Activated naive CD4-positive, alpha-beta T cell treated with anti-CD3 and anti-CD28 coated beads, Interleukin-2, amount 10 ng/mL, durations not matched to agents 7 days and 5 days (primary cell): ENCODE data around the gene LITAF.

Experiments used
- CTCF ChIA-PET: fragments of 350-600 bp; sonication (Branson Sonifier 250); formaldehyde crosslinking; loops from one replicate; lab custom pipeline; 2021; ENCODE audit warnings: antibody characterized with exemption; lab: Charles Lee
- DNase-seq: peaks from one replicate; pipeline ENCODE4 v3.0.0-alpha.2; 2020
- H3K27ac Mint-ChIP-seq: one replicate; pipeline ENCODE4 v1.8.0; 2021; ENCODE audit warnings: mild to moderate bottlenecking, moderate library complexity, mixed read lengths
- H3K27me3 Mint-ChIP-seq: one replicate; pipeline ENCODE4 v1.8.0; 2021; ENCODE audit warnings: mild to moderate bottlenecking, mixed read lengths
- H3K36me3 Mint-ChIP-seq: one replicate; pipeline ENCODE4 v1.8.0; 2021; ENCODE audit warnings: mixed read lengths
- H3K4me1 Mint-ChIP-seq: one replicate; pipeline ENCODE4 v1.8.0; 2021; ENCODE audit warnings: mixed read lengths
- H3K4me3 Mint-ChIP-seq: one replicate; pipeline ENCODE4 v1.8.0; 2021; ENCODE audit warnings: mild to moderate bottlenecking, moderate library complexity, mixed read lengths
- H3K9me3 Mint-ChIP-seq: one replicate; pipeline ENCODE4 v1.8.0; 2021; ENCODE audit warnings: mixed read lengths

The LITAF gene

GRCh38 chr16:11586856-11587642 is at the start of gene LITAF:
TSS of gene LITAF (minus strand) at chr16:11586919. CDS start at chr16:11556730, 30,189 bp downstream.
- CTCF ChIA-PET, result interaction anchor here (1.0 to 3.0 kb wide), 3 partner anchors 34 to 82 kb away, joined by 3 to 12 read pairs (median 3); no protein-coding TSS in a partner anchor
- H3K36me3 Mint-ChIP-seq, result peaks cover 29% of the 10 kb centered on the region
- H3K27me3 Mint-ChIP-seq, result peaks cover 32% of the 10 kb centered on the region
- peaks cover 42% of the 10 kb centered on the region for H3K4me1 Mint-ChIP-seq
- H3K27ac Mint-ChIP-seq, result peak within 1 kb of the TSS; percentile 94
- peak within 1 kb of the TSS; percentile 99 for H3K4me3 Mint-ChIP-seq
- peak; percentile 75 for DNase-seq
- no peaks in the 10 kb centered on the region for H3K9me3 Mint-ChIP-seq

- no peak for DNase-seq
- CTCF ChIA-PET, result no interaction called here
- H3K36me3 Mint-ChIP-seq, result no peaks in the 10 kb centered on the region
- no peaks in the 10 kb centered on the region for H3K9me3 Mint-ChIP-seq
- H3K27me3 Mint-ChIP-seq, result peaks cover 44% of the 10 kb centered on the region
- peaks cover 13% of the 10 kb centered on the region for H3K4me1 Mint-ChIP-seq
- H3K27ac Mint-ChIP-seq, result no peak overlapping the region
- no peak overlapping the region for H3K4me3 Mint-ChIP-seq
Observed at GRCh38 chr16:11636172-11636721, 49.5 kb upstream of the LITAF start.

- H3K4me3 Mint-ChIP-seq, result no peak overlapping the region
- H3K4me1 Mint-ChIP-seq, result peaks cover 14% of the 10 kb centered on the region
- peaks cover 42% of the 10 kb centered on the region for H3K27me3 Mint-ChIP-seq
- H3K27ac Mint-ChIP-seq, result no peak overlapping the region
- H3K36me3 Mint-ChIP-seq, result no peaks in the 10 kb centered on the region
- no peak for DNase-seq
- H3K9me3 Mint-ChIP-seq, result no peaks in the 10 kb centered on the region
- CTCF ChIA-PET, result interaction anchor here (1.2 kb wide), 1 partner anchor 103 kb away, joined by 5 read pairs; no protein-coding TSS in a partner anchor
Observed at GRCh38 chr16:11635679-11636171, 49.0 kb upstream of the LITAF start.

GRCh38 chr16:11635113-11635652 is 48.5 kb upstream of the LITAF start:
- Mint-ChIP-seq H3K27ac (no peak overlapping the region), H3K36me3 (no peaks in the 10 kb centered on the region), H3K9me3 (no peaks in the 10 kb centered on the region), H3K4me3 (no peak overlapping the region), H3K27me3 (peaks cover 39% of the 10 kb centered on the region), H3K4me1 (peaks cover 14% of the 10 kb centered on the region)
- DNase-seq, result no peak
- CTCF ChIA-PET, result interaction anchor here (1.2 kb wide), 1 partner anchor 103 kb away, joined by 5 read pairs; no protein-coding TSS in a partner anchor

GRCh38 chr16:11634312-11634711 is 47.6 kb upstream of the LITAF start:
- H3K4me3 Mint-ChIP-seq, result no peak overlapping the region
- no peak for DNase-seq
- H3K4me1 Mint-ChIP-seq, result peaks cover 20% of the 10 kb centered on the region
- no peaks in the 10 kb centered on the region for H3K36me3 Mint-ChIP-seq
- no peak overlapping the region for H3K27ac Mint-ChIP-seq
- H3K9me3 Mint-ChIP-seq, result no peaks in the 10 kb centered on the region
- H3K27me3 Mint-ChIP-seq, result peaks cover 37% of the 10 kb centered on the region
- CTCF ChIA-PET, result interaction anchor here (1.2 kb wide), 1 partner anchor 102 kb away, joined by 5 read pairs; no protein-coding TSS in a partner anchor

- H3K27ac Mint-ChIP-seq, result no peak overlapping the region
- no peak for DNase-seq
- no peaks in the 10 kb centered on the region for H3K36me3 Mint-ChIP-seq
- H3K4me1 Mint-ChIP-seq, result peaks cover 27% of the 10 kb centered on the region
- H3K27me3 Mint-ChIP-seq, result peaks cover 37% of the 10 kb centered on the region
- CTCF ChIA-PET, result no interaction called here
- no peaks in the 10 kb centered on the region for H3K9me3 Mint-ChIP-seq
- no peak overlapping the region for H3K4me3 Mint-ChIP-seq
Observed at GRCh38 chr16:11633113-11633512, 46.4 kb upstream of the LITAF start.

GRCh38 chr16:11632455-11632939 is 45.8 kb upstream of the LITAF start:
- H3K9me3 Mint-ChIP-seq, result no peaks in the 10 kb centered on the region

GRCh38 chr16:11631214-11631613 is 44.5 kb upstream of the LITAF start:
- DNase-seq, result no peak
- no peak overlapping the region for H3K4me3 Mint-ChIP-seq

More at GRCh38 chr16:11632455-11632939, 45.8 kb upstream of the LITAF start:
- DNase-seq, result no peak
- Mint-ChIP-seq H3K27me3 (peaks cover 37% of the 10 kb centered on the region), H3K27ac (no peak overlapping the region), H3K36me3 (no peaks in the 10 kb centered on the region), H3K4me3 (no peak overlapping the region), H3K4me1 (peaks cover 30% of the 10 kb centered on the region)
- CTCF ChIA-PET, result no interaction called here

GRCh38 chr16:11630768-11631056 is 44.0 kb upstream of the LITAF start:
- CTCF ChIA-PET, result interaction anchor here (0.7 to 1.6 kb wide), 3 partner anchors 11 to 98 kb away, joined by 4 to 9 read pairs (median 5); no protein-coding TSS in a partner anchor
- Mint-ChIP-seq H3K4me3 (no peak overlapping the region), H3K4me1 (peaks cover 33% of the 10 kb centered on the region), H3K36me3 (no peaks in the 10 kb centered on the region), H3K27me3 (peaks cover 26% of the 10 kb centered on the region), H3K27ac (no peak overlapping the region), H3K9me3 (no peaks in the 10 kb centered on the region)
- DNase-seq, result no peak

More at GRCh38 chr16:11631214-11631613, 44.5 kb upstream of the LITAF start:
- Mint-ChIP-seq H3K9me3 (no peaks in the 10 kb centered on the region), H3K4me1 (peaks cover 30% of the 10 kb centered on the region), H3K36me3 (no peaks in the 10 kb centered on the region), H3K27ac (no peak overlapping the region), H3K27me3 (peaks cover 31% of the 10 kb centered on the region)
- CTCF ChIA-PET, result interaction anchor here (1.4 to 1.6 kb wide), 2 partner anchors 10 to 99 kb away, joined by 4 to 9 read pairs; no protein-coding TSS in a partner anchor

GRCh38 chr16:11630046-11630767 is 43.5 kb upstream of the LITAF start:
- Mint-ChIP-seq H3K4me3 (no peak overlapping the region), H3K36me3 (no peaks in the 10 kb centered on the region), H3K27ac (no peak overlapping the region), H3K9me3 (no peaks in the 10 kb centered on the region), H3K4me1 (peaks cover 38% of the 10 kb centered on the region), H3K27me3 (peaks cover 21% of the 10 kb centered on the region)
- DNase-seq, result no peak
- CTCF ChIA-PET, result interaction anchor here (0.6 to 1.6 kb wide), 7 partner anchors 11 to 439 kb away, joined by 3 to 9 read pairs (median 4); no protein-coding TSS in a partner anchor

GRCh38 chr16:11629071-11630030 is 42.6 kb upstream of the LITAF start:
- Mint-ChIP-seq H3K27me3 (peaks cover 19% of the 10 kb centered on the region), H3K4me3 (no peak overlapping the region), H3K9me3 (no peaks in the 10 kb centered on the region), H3K27ac (peak overlapping the region; percentile 19), H3K4me1 (peaks cover 47% of the 10 kb centered on the region), H3K36me3 (no peaks in the 10 kb centered on the region)
- DNase-seq, result no peak
- CTCF ChIA-PET, result interaction anchor here (0.6 to 1.2 kb wide), 4 partner anchors 48 to 439 kb away, joined by 3 to 6 read pairs (median 3); no protein-coding TSS in a partner anchor

GRCh38 chr16:11627822-11628457 is 41.2 kb upstream of the LITAF start:
- Mint-ChIP-seq H3K4me3 (no peak overlapping the region), H3K4me1 (peaks cover 57% of the 10 kb centered on the region), H3K27me3 (peaks cover 19% of the 10 kb centered on the region), H3K27ac (no peak overlapping the region), H3K36me3 (no peaks in the 10 kb centered on the region), H3K9me3 (no peaks in the 10 kb centered on the region)
- CTCF ChIA-PET, result interaction anchor here (1.0 to 1.1 kb wide), 2 partner anchors 93 to 96 kb away, joined by 3 read pairs; no protein-coding TSS in a partner anchor
- DNase-seq, result no peak
